Esophagus (tissue), 2 donors: Measurements from ENCODE around the gene SAE1. TPM values are rescaled to one million over a fixed set of nuclear protein-coding genes. Genes with fewer than 3 reads are reported as not detected.
"Not testable (repeated sequence)": the region's sequence is repeated elsewhere in the genome, so short reads cannot be mapped to it uniquely, and the experiment has no call there.

Experiments used
- H3K27ac ChIP-seq, 2 donors: one replicate each; pipeline ENCODE4 v1.5.1; 2013; ENCODE audit warnings: low read depth in 2 of 2, mild to moderate bottlenecking in 2 of 2, inconsistent platforms in 1 of 2, low read length in 1 of 2, moderate library complexity in 1 of 2
- H3K27me3 ChIP-seq, 2 donors: one replicate each; pipeline ENCODE4 v1.6.1; 2013; ENCODE audit warnings: low read length in 2 of 2, control low read depth in 1 of 2, mild to moderate bottlenecking in 1 of 2; ENCODE audit not compliant: insufficient read depth in 2 of 2, control insufficient read depth in 1 of 2
- H3K36me3 ChIP-seq, 2 donors: one replicate each; pipeline ENCODE4 v1.6.1; 2013; ENCODE audit warnings: low read length in 1 of 2; ENCODE audit not compliant: control insufficient read depth in 2 of 2, insufficient read depth in 2 of 2
- H3K4me1 ChIP-seq, 2 donors: one replicate each; pipeline ENCODE4 v1.6.1; 2013; ENCODE audit warnings: low read length in 1 of 2; ENCODE audit not compliant: control insufficient read depth in 2 of 2, insufficient read depth in 2 of 2
- H3K4me3 ChIP-seq, 2 donors: one replicate each; pipeline ENCODE4 v1.5.1; 2013; ENCODE audit warnings: low read length in 2 of 2, mild to moderate bottlenecking in 2 of 2, low read depth in 1 of 2, moderate library complexity in 1 of 2
- H3K9me3 ChIP-seq, 2 donors: one replicate each; pipeline ENCODE4 v1.6.1; 2013; ENCODE audit warnings: mild to moderate bottlenecking in 2 of 2, low read depth in 1 of 2, low read length in 1 of 2, moderate library complexity in 1 of 2; ENCODE audit not compliant: control insufficient read depth in 2 of 2, insufficient read depth in 1 of 2
- WGBS, 2 donors: extraction: QIAGEN DNeasy Blood & Tissue Kit; methylation state at CpG; one replicate each; pipeline ENCODE4 v1.1.7; 2013; 5-methylcytosine and 5-hydroxymethylcytosine counted together
- polyA plus RNA-seq, 2 donors: library from polyadenylated mRNA; stranded (reverse); fragments of 200-250 nt; gene quantifications; one replicate each; pipeline ENCODE4 v1.2.3, GENCODE V29; 2013
- donor health status: healthy with polysubstance abuse.
- donor health status: Bipolar disorder and iron deficiency.

The SAE1 gene
- polyA plus RNA-seq, 2 donors: 17.1 to 53.4 TPM

DNA sequence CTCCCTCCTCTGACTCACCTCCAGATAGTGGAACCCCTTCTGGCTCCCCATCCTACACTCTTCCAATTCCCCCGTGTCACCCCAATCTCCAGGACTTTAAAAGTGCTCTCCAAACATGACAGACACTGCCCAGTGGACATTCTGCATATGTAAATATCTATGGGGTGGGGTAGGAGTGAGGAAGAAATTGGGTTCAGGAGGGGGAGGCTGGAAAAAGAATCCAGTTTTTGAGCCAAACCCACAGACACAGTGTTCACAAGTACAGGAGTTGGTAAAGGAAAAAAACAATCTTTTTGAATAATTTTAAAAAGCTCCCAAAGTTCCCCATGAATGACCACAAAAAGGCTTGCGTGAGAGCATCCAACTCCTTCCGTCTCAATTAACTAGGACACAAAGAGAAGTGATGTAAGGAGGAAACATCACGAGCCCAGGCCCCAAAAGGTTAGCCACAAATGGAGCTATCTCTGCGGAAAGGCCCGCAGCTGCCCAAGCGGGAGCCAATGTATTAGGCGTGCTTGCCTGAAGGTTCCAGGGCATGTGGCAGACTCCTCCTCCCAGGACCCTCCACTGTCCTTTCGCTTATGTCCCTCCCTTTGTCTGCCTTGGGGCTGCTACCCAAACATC lies 35.0 kb upstream of the SAE1 start:
- Histone ChIP-seq H3K4me1 (peaks cover 14 to 25% of the 10 kb centered on the region in 2 donors), H3K9me3 (no peaks in the 10 kb centered on the region), H3K36me3 (peaks cover 3 to 6% of the 10 kb centered on the region in 2 donors), H3K27me3 (no peaks in the 10 kb centered on the region), H3K27ac (peak overlapping the region; percentile 92 to 100), H3K4me3 (no peak overlapping the region)
- WGBS, 2 donors: 50 to 58% methylated on average over 9 of the region's 9 CpGs

DNA sequence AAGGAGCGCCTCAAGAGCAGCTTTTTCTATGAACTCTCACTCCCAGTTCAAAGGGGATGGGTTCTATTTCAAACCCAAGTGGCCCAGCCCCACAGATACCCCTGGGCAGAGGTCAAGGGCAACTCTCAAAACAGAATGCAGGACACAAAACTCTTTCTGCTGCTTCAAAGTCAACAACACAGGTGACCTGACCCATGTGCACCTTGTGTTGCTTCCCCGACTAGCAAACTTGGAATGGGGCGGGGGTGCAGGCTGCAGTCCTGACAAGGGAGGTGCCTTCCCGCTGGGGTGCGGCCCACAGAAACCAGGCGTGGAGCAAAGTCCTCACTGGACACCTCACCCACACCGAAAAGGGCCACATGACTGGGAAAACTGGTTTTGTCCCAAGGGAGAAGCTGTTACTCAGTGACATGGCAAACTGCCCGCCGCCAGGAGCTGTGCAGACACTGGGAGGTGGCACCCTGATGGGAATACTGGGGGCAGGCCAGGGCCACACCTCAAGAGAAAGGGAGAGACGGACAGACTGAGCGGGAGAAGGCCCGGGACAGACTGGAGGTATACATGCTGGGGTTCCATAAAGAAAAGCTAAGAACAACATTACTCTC lies 34.4 kb upstream of the SAE1 start:
- Histone ChIP-seq H3K9me3 (no peaks in the 10 kb centered on the region), H3K4me1 (peaks cover 14 to 25% of the 10 kb centered on the region in 2 donors), H3K27ac (peak overlapping the region; percentile 95 to 100), H3K36me3 (peaks cover 3 to 6% of the 10 kb centered on the region in 2 donors), H3K4me3 (no peak overlapping the region), H3K27me3 (no peaks in the 10 kb centered on the region)
- 53 to 58% methylated on average over 12 of the region's 12 CpGs for WGBS, 2 donors

DNA sequence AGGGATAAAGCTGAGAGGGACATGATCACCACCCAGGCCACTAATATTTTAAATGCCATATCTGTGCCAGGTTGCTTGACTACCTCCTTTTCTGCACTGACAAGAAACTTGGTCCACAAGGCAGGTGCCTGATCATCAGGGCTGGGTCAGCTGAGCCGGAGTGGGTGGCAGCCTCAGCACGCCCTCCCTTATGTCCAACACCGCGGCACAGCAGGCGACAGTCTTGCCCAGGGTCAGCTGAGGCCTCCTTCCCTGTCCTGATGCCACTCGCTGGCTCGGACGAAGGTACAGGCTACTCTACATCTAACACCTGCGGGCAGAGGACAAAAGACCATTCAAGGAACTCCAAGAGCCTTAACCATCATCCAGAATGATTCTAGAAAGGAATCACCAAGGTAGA lies 33.9 kb upstream of the SAE1 start:
- H3K9me3 ChIP-seq: no peaks in the 10 kb centered on the region
- peaks cover 3 to 6% of the 10 kb centered on the region in 2 donors for H3K36me3 ChIP-seq
- H3K27me3 ChIP-seq: no peaks in the 10 kb centered on the region
- no peak overlapping the region for H3K4me3 ChIP-seq
- 60 to 74% methylated on average over 9 of the region's 9 CpGs for WGBS, 2 donors
- H3K27ac ChIP-seq: peak overlapping the region; percentile 95 to 100
- H3K4me1 ChIP-seq: peaks cover 14 to 25% of the 10 kb centered on the region in 2 donors

DNA sequence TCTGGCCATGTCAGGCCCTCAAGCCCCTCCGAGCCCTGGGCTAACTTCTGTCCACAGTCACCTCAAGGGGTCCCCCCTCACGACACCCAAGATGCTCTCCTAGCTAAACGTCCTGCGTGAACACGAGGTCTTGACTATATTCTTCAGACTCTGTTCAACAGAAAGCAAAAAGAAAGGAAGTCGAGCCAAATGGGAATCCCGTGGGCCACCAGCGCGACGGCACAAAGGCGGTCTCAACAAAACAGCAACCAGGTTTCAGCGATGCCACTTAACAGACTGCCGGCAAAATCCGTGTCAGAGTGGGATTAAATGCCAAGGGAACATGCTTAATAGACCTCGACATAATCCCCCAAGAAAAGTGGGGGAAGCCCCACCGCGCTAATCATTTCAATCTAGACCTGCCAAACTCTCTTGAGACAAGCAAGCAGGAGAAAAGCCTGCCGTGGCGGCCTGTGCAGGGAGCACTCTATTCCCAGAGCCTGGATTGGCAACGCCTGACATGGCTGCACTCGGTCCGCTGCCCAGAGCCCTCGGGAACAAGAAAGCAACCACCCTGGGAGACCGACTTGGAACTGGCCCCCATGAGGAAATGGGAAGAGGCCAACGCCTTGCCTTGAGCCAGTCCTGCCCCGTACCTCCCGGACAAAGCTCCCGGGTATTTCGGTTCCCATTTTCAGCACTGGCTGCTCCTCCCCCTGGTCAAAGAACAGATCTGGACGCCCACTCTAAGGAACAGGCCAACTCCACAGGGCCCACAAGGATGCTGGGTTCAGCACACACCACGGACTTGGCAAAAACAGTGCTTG lies 33.0 kb upstream of the SAE1 start:
- Histone ChIP-seq H3K4me3 (no peak overlapping the region), H3K27me3 (no peaks in the 10 kb centered on the region), H3K4me1 (peaks cover 14 to 25% of the 10 kb centered on the region in 2 donors), H3K36me3 (peaks cover 2 to 3% of the 10 kb centered on the region in 2 donors), H3K27ac (peak overlapping the region; percentile 95 to 100), H3K9me3 (no peaks in the 10 kb centered on the region)
- 56 to 64% methylated on average over 31 of the region's 31 CpGs for WGBS, 2 donors

DNA sequence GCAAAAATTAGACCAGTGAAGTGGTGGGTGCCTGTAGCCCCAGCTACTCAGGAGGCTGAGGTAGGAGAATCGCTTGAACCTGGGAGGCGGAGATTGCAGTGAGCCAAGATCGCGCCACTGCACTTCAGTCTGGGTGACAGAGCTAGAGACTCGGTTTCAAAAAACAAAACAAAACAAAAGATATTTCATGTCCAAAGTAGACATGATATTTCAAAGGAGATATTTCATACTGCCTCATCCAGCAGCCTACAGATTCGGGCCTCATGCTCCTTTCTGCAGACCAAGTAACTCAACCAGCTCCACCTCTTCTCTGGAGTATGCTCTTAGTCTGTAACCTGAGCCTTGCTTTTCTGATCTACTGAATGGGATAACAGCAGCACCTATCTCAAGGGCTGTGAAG lies 32.0 kb upstream of the SAE1 start:
- 82 to 93% methylated on average over 6 of the region's 6 CpGs for WGBS, 2 donors
- peaks cover 14 to 25% of the 10 kb centered on the region in 2 donors for H3K4me1 ChIP-seq
- H3K27me3 ChIP-seq: no peaks in the 10 kb centered on the region
- peak overlapping the region; percentile 95 to 100 for H3K27ac ChIP-seq
- H3K9me3 ChIP-seq: no peaks in the 10 kb centered on the region
- peaks cover 0 to 3% of the 10 kb centered on the region in 2 donors for H3K36me3 ChIP-seq
- H3K4me3 ChIP-seq: no peak overlapping the region

DNA sequence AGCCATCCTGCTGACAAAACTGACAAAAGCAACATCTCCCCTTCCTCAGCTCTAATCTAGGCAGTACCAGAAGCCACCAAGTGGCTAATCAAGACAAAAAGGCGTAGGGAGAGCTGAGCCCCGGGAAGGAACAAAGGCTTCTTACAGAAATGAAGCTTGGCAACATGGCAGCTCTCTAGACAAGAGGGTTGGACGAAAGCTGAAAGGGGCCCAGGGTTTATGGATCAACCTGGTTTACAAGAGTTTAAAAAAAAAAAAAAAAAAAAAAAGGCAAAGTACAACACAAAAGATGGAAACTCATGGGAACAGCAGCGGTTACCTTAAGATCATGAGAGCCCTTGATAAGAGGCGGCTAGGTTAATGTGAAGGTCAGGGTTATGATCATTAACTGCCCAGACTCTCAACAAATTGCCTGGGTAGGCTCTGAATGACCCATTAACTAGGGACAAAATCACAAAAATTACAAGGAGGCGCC lies 31.0 kb upstream of the SAE1 start:
- WGBS, 2 donors: 80 to 93% methylated on average over 6 of the region's 6 CpGs
- Histone ChIP-seq H3K27ac (peak overlapping the region; percentile 11 to 16), H3K4me1 (peaks cover 13 to 25% of the 10 kb centered on the region in 2 donors)

DNA sequence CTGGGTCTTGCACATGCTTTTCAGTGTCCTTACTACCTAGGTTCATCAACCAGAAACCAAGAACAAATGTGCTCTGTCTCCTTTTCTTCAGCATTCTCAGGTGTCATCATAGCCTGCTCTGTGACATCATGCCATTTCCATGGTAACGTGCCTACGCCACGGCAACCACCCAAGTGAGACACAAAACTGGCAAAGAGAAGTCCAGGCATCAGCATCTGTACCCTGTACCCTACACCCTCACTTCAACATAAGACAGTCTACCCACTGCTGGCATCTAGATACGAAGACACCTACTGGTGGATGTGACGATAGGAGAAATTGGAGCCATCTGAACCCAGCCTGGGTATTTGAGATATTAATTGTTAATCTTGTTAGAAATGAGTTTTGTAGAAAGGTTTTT lies 30.3 kb upstream of the SAE1 start:
- Histone ChIP-seq H3K9me3 (no peaks in the 10 kb centered on the region), H3K27me3 (no peaks in the 10 kb centered on the region), H3K36me3 (no peaks in the 10 kb centered on the region), H3K4me1 (peaks cover 10 to 21% of the 10 kb centered on the region in 2 donors), H3K4me3 (no peak overlapping the region), H3K27ac (no peak overlapping the region)
- WGBS, 2 donors: 93 to 97% methylated on average over 5 of the region's 5 CpGs

More for the DNA sequence above, 31.0 kb upstream of the SAE1 start:
- H3K36me3 ChIP-seq: no peaks in the 10 kb centered on the region
- no peaks in the 10 kb centered on the region for H3K27me3 ChIP-seq
- no peaks in the 10 kb centered on the region for H3K9me3 ChIP-seq
- H3K4me3 ChIP-seq: no peak overlapping the region

DNA sequence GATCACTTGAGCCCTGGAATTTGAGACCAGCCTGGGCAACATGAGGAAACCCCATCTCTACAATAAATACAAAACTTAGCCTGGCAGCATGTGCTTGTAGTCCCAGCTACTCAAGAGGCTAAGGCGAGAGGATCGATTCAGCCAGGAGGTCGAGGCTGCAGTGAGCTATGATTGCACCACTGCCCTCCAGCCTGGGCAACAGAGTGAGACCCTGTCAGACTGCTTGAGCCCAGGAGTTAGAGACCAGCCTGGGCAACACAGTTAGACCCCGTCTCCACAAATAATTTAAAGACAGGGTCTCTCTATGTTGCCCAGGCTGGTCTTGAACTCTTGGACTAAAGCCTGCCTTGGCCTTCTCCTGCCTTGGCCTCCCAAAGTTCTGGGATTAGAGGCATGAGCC lies 29.5 kb upstream of the SAE1 start:
- peaks cover 7 to 17% of the 10 kb centered on the region in 2 donors for H3K4me1 ChIP-seq
- not testable (repeated sequence) for H3K4me3 ChIP-seq, H3K36me3 ChIP-seq, H3K27me3 ChIP-seq, H3K9me3 ChIP-seq, H3K27ac ChIP-seq
- 93 to 97% methylated on average over 4 of the region's 4 CpGs for WGBS, 2 donors

DNA sequence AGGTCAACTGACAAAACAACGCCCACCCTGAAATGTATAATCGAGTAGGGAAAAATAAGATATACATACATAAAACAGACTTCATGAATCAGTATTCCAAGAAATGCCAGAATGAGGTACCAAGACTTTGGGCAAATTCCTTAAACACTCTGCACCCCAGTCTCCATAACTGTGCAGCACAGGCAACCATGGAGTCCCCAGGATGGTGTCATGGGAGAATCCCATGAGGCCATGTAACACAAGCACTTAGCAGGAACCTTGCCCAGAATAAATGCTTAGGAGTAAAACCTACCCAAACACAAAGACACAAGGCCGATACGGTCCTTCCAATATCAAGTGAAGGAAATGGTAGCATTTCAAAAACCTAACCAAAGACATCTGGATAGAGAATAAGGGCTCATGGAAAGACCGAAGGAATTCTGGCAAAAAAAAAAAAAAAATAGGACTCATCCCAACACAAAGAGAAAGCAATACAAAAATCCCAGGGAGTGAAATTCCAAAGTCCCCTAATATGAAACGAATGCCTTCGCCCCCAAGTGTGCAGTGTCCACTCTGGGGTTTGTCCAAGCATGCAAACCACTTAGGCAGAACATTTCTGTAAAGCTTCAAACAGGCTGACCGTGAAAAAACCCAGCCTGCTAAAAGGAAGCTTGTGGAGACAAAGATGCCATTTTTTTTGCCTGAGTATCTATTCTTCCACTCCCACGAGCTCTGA lies 28.1 kb upstream of the SAE1 start:
- Histone ChIP-seq H3K27me3 (no peaks in the 10 kb centered on the region), H3K4me1 (peaks cover 4 to 14% of the 10 kb centered on the region in 2 donors), H3K9me3 (no peaks in the 10 kb centered on the region), H3K4me3 (no peak overlapping the region), H3K27ac (no peak overlapping the region), H3K36me3 (no peaks in the 10 kb centered on the region)
- 73 to 79% methylated on average over 9 of the region's 9 CpGs for WGBS, 2 donors
